HepG2 (cell line): ENCODE data around the gene NMNAT1. TPM values are rescaled to one million over a fixed set of nuclear protein-coding genes. Genes with fewer than 3 reads are reported as not detected.
A peak's percentile ranks its signal among the peaks of the same experiment; 100 is the strongest.

ENCODE experiments used
- AGO2 ChIP-seq: fragments of 200-400 bp; formaldehyde crosslinking; optimal IDR thresholded peaks from 2 replicates; pipeline ENCODE3; 2017; ENCODE audit warnings: mild to moderate bottlenecking, low read depth, low read length, moderate library complexity
- CBX2 ChIP-seq, 2 experiments: fragments of 200-600 bp in 1 of 2; sonication (generic); formaldehyde crosslinking in 1 of 2; IDR thresholded peaks; 2 replicates each; pipeline versions ENCODE4 v1.7.0 to v1.8.1; 2018 to 2022; ENCODE audit warnings: low read depth in 2 of 2, low read length in 1 of 2, mild to moderate bottlenecking in 1 of 2, missing genetic modification reagents in 1 of 2
- DRAP1 ChIP-seq: IDR thresholded peaks from 2 replicates; pipeline ENCODE4 v1.6.1; 2016; ENCODE audit warnings: missing genetic modification reagents, missing compliant biosample characterization
- GZF1 ChIP-seq: sonication (generic); formaldehyde crosslinking; IDR thresholded peaks from 2 replicates; pipeline ENCODE4 v1.5.1; 2020; ENCODE audit warnings: mild to moderate bottlenecking, missing genetic modification reagents
- HDAC1 ChIP-seq: sonication (generic); formaldehyde crosslinking; IDR thresholded peaks from 2 replicates; pipeline ENCODE4 v1.5.1; 2020; ENCODE audit warnings: mild to moderate bottlenecking, missing genetic modification reagents
- HIVEP1 ChIP-seq: sonication (generic); formaldehyde crosslinking; IDR thresholded peaks from 2 replicates; pipeline ENCODE4 v1.4.0; 2020; ENCODE audit warnings: mild to moderate bottlenecking, missing genetic modification reagents
- HNRNPK ChIP-seq: fragments of 200-400 bp; formaldehyde crosslinking; IDR thresholded peaks from 2 replicates; pipeline ENCODE4 v1.6.1; 2018; ENCODE audit warnings: low read length, low read depth, moderate library complexity, mild to moderate bottlenecking; ENCODE audit not compliant: poor library complexity, severe bottlenecking
- KDM2A ChIP-seq: sonication (generic); formaldehyde crosslinking; IDR thresholded peaks from 2 replicates; pipeline ENCODE4 v1.4.0; 2020; ENCODE audit warnings: low read depth, missing genetic modification reagents, borderline replicate concordance
- MEF2D ChIP-seq: sonication (generic); formaldehyde crosslinking; IDR thresholded peaks from 2 replicates; pipeline ENCODE4 v1.5.1; 2020; ENCODE audit warnings: mild to moderate bottlenecking, missing genetic modification reagents
- NRL ChIP-seq: sonication (generic); formaldehyde crosslinking; IDR thresholded peaks from 2 replicates; pipeline ENCODE4 v1.5.0; 2020; ENCODE audit warnings: missing genetic modification reagents, mild to moderate bottlenecking, moderate library complexity, borderline replicate concordance
- PLSCR1 ChIP-seq: sonication (generic); formaldehyde crosslinking; IDR thresholded peaks from 2 replicates; pipeline ENCODE4 v1.5.0; 2020; ENCODE audit warnings: missing genetic modification reagents, mild to moderate bottlenecking, borderline replicate concordance
- RBFOX2 ChIP-seq: fragments of 200-400 bp; formaldehyde crosslinking; IDR thresholded peaks from 2 replicates; pipeline ENCODE4 v1.6.1; 2017; ENCODE audit warnings: low read depth, mild to moderate bottlenecking, low read length
- SP1 ChIP-seq, 2 experiments: fragments of 450-650 bp in 1 of 2; sonication (generic) in 1 of 2; formaldehyde crosslinking in 1 of 2; IDR thresholded peaks; 2 replicates each; pipeline versions ENCODE4 v1.4.0 to v1.6.1; 2016 to 2020; ENCODE audit warnings: missing genetic modification reagents in 1 of 2
- STAT6 ChIP-seq: sonication (generic); formaldehyde crosslinking; IDR thresholded peaks from 2 replicates; pipeline ENCODE4 v1.4.0; 2020; ENCODE audit warnings: missing genetic modification reagents, mild to moderate bottlenecking, borderline replicate concordance
- TSC22D2 ChIP-seq: sonication (generic); formaldehyde crosslinking; IDR thresholded peaks from 2 replicates; pipeline ENCODE4 v1.5.1; 2020; ENCODE audit warnings: missing genetic modification reagents, mild to moderate bottlenecking, borderline replicate concordance
- ZEB1 ChIP-seq: IDR thresholded peaks from 2 replicates; pipeline ENCODE4 v1.6.1; 2012; ENCODE audit warnings: mild to moderate bottlenecking, low read depth, inconsistent platforms; ENCODE audit not compliant: insufficient replicate concordance
- ZFX ChIP-seq: sonication (generic); formaldehyde crosslinking; IDR thresholded peaks from 2 replicates; pipeline ENCODE4 v1.4.0; 2020; ENCODE audit warnings: mild to moderate bottlenecking, low read depth, missing genetic modification reagents, moderate library complexity
- ZNF160 ChIP-seq: sonication (generic); formaldehyde crosslinking; IDR thresholded peaks from 2 replicates; pipeline ENCODE4 v1.8.0; 2022; ENCODE audit warnings: mild to moderate bottlenecking, inconsistent platforms, missing genetic modification reagents
- ZNF350 ChIP-seq: sonication (generic); formaldehyde crosslinking; IDR thresholded peaks from 2 replicates; pipeline ENCODE4 v1.4.0; 2020; ENCODE audit warnings: mild to moderate bottlenecking, low read depth, missing genetic modification reagents, borderline replicate concordance
- ZNF513 ChIP-seq: sonication (generic); formaldehyde crosslinking; conservative IDR thresholded peaks from 2 replicates; pipeline ENCODE4 v1.5.0; 2020; ENCODE audit warnings: missing genetic modification reagents
- ZNF737 ChIP-seq: sonication (generic); formaldehyde crosslinking; IDR thresholded peaks from 2 replicates; pipeline ENCODE4 v1.5.0; 2020; ENCODE audit warnings: missing genetic modification reagents, mild to moderate bottlenecking, borderline replicate concordance
- ZNF772 ChIP-seq: sonication (generic); formaldehyde crosslinking; IDR thresholded peaks from 2 replicates; pipeline ENCODE4 v1.5.0; 2020; ENCODE audit warnings: mild to moderate bottlenecking, missing genetic modification reagents
- ZNF777 ChIP-seq: sonication (generic); formaldehyde crosslinking; IDR thresholded peaks from 2 replicates; pipeline ENCODE4 v1.4.0; 2020; ENCODE audit warnings: missing genetic modification reagents
- polyA plus RNA-seq, 8 experiments: library from polyadenylated mRNA; depleted of rRNA in 3 of 8; stranded (reverse) in 7 of 8; unstranded in 1 of 8; fragments of >200 nt; fragmentation: Illumina TruSeq in 4 of 8; extraction: Trizol in 4 of 8; gene quantifications; 2 replicates each; pipeline versions ENCODE4 v1.2.1 to v1.2.3, GENCODE V29; 2011 to 2016; ENCODE audit warnings: low read depth in 4 of 8, missing spikeins in 1 of 8, mixed read lengths in 1 of 8; ENCODE audit not compliant: insufficient read depth in 1 of 8
- total RNA-seq, 5 experiments: library from RNA; depleted of rRNA; stranded (reverse); fragments of >200 nt; fragmentation: Illumina TruSeq; extraction: Trizol; gene quantifications; 2 replicates each; pipeline ENCODE4 v1.2.3, GENCODE V29; 2016; ENCODE audit warnings: low read depth in 1 of 5

Gene NMNAT1
- total and polyA plus RNA-seq, 2 of the 13 experiments (the other 11 are each of a cell fraction or from before 2014, with no cell fraction given), result 5.6 to 12.2 TPM

- TF ChIP-seq CBX2 (IDR thresholded peaks at IDR 0.05; ENCODE audit: low read depth, low read length) (no peak), CBX2 (CRISPR knock-in tag; IDR thresholded peaks at IDR 0.05; ENCODE audit: low read depth) (0 out of 2 replicates have a peak, but pooled peaks have one; percentile 59), ZNF350 (CRISPR knock-in tag) (no peak), HIVEP1 (0 out of 2 replicates have a peak, but pooled peaks have one; percentile 8), ZNF737 (CRISPR knock-in tag) (no peak), SP1 (IDR thresholded peaks at IDR 0.05) (no peak), SP1 (CRISPR knock-in tag; IDR thresholded peaks at IDR 0.05) (0 out of 2 replicates have a peak, but pooled peaks have one; percentile 30), HDAC1 (0 out of 2 replicates have a peak, but pooled peaks have one; percentile 19), PLSCR1 (CRISPR knock-in tag) (no peak), NRL (CRISPR knock-in tag) (no peak), STAT6 (CRISPR knock-in tag) (no peak), ZNF777 (CRISPR knock-in tag) (no peak), ZNF772 (CRISPR knock-in tag) (peak; percentile 33; the same call in 1 of the 2 replicates), TSC22D2 (CRISPR knock-in tag) (no peak), RBFOX2 (peak; percentile 38; the same call in 1 of the 2 replicates), MEF2D (no peak), ZFX (peak; percentile 44; the same call in 1 of the 2 replicates), KDM2A (CRISPR knock-in tag) (0 out of 2 replicates have a peak, but pooled peaks have one; percentile 16), GZF1 (CRISPR knock-in tag) (no peak), ZNF160 (CRISPR knock-in tag) (no peak), ZEB1 (peak; percentile 39), DRAP1 (CRISPR knock-in tag) (no peak), AGO2 (peak; percentile 69), HNRNPK (peak; percentile 18), ZNF513 (no peak)
Observed at GRCh38 chr1:9909234-9910046, 33.8 kb upstream of the NMNAT1 start (continued).
